ENCODE data around the gene KPNA1.

KPNA1 gene

DNA sequence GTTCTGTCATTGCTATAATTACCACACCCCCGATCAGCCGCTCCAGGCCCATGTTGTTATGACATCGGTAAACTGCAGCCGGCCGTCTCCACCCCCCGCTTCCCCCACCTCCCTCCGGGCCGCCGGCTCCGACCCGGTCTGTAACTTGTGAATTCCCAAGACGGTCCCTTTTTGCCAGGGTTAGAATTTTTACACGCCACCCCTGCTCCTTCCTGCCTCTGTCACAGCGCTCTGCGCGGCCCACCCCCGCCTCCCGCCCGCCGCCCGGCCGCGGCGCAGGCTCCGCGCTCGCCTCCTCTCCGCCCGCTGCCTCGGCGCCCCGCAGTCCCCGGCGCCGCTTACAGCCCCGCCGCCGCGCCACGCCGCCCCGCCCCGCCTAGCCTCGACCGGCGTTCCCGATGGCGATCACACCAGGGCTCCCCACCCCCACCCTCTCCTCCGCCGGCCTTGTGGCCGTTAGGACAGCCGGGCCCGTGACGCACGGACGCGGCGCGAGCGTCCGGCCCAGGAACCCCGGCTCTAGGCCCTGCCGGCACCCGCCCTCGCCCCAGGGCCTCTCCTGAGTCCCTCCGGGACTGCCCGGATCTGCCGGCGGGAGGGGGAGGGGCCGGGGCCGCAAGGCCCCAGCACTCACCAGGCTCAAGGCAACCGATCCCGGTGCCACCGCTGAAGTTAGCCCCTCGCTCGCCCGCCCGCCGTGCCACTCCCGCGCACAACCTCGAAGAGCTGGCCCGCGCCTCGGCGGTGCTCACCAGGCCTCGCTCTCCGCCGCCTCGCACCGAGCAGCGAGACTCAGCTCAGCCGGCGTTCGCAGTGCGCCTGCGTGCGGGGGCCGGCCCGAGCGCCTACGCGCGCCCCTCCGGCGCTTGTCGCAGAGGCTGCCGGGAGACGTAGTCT lies at the start of gene KPNA1:
Gene KPNA1 (minus strand): TSS at position 817 of the 897 bp plus-strand sequence. CDS start 18,374 bp downstream, outside the sequence.
- peak; percentile 89 for DNase-seq

DNA sequence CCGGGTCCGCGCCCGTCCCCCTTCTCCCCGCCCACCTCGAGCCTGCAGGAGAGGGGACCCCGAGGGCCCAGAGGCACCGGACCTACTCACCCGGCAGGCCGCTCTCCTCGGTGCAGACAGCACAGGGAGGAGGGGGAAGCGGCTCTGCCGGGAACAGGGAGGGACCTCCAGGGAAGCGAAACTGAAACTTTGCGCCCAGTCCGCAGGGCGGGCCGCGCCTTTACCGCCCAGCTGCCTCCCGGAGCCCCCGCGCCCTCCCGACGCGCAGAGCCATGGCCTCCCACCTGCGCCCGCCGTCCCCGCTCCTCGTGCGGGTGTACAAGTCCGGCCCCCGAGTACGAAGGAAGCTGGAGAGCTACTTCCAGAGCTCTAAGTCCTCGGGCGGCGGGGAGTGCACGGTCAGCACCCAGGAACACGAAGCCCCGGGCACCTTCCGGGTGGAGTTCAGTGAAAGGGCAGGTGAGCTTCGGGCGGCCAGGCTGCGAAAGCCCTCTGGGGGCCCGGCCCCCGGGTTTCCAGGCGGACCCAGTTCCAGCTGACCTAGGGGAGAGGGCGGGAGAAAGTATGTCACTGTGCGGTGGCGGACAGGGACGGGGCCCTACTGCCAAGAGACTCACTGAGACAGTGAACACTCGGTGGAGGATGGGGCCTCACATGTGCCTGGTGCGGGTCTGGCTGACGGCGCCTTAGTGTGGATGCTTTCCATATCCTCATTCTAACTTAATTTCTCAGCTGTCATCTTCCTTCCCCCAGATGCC lies 49.6 kb upstream of the KPNA1 start, which contains the start of the genes DTX3L and PARP9:
Gene DTX3L (plus strand): TSS at position 184 of the 758 bp plus-strand sequence. CDS start 89 bp downstream, at position 273.
Gene PARP9 (minus strand): TSS at position 146 of the 758 bp plus-strand sequence. CDS start 4,680 bp downstream, outside the sequence.
- DNase-seq, result peak; percentile 90

DNA sequence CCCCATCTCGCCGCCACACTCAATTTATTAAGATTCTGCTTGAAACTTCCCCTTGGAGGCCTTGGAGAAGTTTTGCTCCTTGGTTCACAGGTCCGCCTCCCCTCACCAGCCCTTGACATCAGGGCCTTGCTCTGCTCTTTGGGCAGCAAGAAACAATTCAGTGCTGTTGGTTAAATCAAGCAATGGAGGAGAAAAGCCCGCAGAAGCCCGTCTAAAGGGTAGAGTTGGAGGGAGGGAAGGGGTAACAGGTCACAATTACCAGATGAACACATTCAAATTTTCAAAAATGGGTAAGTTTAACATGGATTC lies 48.9 kb upstream of the KPNA1 start:
- DNase-seq, result no peak

DNA sequence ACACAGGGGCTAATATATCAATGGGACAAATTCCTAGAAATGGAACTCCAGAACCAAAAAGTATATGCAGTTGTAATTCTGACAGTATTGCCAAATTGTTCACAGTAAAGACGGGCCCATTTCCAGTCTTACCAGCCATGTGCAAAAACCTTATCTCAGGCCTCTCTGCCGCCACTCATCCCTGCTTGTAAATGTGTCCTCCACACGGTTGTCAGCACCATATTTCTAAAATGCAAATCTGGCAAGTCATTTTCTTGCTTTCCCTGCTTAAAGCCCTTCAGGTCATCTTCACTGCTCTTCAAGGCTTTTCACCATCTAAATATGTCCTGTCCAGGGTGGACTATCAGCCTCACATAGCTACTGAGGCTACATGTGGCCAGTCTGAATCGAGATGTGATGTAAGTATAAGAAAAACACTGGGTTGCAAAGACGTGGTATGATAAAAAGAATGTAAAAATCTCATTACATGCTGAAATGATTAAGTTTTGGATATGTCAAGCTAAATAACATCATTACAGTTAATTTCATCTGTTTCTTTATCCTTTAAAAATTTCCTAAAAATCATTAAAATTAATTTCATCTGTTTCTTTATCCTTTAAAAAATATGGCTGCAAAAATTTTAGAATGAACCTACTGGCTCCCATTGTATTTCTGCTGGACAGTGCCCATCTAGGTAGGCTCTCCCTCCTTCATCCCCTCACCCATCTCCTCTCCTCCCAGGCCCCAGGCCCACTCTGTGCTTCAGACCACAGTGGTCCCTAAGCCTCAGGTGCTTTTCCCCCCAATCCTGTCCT lies 48.4 kb upstream of the KPNA1 start:
- peak; percentile 14 for DNase-seq

DNA sequence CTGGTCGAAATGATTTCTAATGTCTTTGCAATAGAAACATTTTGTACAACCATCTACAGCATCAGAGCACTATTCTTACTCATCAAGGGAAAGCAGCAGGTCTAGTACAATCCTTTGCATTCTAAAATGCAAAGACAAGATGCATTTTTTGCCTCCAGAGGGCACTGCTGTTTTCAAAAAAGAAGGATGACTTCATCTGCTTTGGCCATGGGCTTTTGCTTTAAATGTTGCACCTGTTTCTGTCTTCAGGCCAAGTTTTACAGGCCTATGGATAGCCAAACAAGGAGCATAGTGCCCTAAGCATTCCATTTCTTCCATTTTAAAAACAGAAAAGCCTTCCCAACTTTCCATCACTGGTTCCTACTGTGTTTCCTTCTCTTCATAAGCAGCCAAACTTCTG lies 45.9 kb upstream of the KPNA1 start:
- peak; percentile 47 for DNase-seq

DNA sequence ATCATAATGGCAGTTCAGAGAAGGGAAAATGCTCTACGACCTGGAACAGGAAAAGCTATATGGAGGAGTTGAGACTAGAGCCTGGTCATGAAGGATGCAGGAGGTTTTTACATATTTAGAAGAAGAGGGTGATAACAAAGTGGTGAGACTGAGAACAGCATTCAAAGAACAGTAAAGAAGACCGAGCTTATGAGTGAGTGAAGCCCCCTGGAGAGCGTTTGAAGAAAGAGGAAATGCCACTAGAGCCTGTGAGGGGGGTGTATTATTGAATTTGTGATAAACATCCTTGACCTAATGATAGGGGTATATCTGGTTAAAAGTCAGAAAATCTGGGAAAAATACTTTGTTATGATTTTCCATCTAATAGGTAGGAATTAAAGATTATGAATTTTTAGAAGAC lies 45.2 kb upstream of the KPNA1 start:
- no peak for DNase-seq

DNA sequence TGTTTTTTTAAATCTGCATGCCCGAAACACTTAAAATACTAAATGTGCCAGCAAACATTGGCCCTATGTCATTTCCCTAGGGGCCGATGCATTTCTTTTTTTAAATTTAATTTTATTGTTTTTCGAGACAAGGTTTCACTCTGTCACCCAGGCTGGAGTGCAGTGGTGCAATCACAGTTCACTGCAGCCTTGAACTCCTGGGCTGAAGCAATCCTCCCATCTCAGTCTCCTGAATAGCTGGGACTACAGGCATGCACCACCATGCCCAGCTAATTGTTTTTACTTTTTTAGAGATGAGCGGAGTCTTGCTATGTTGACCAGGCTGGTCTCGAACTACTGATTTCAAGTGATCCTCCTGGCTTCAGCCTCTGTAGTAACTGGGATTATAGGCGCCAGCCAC lies 43.9 kb upstream of the KPNA1 start:
- no peak for DNase-seq

DNA sequence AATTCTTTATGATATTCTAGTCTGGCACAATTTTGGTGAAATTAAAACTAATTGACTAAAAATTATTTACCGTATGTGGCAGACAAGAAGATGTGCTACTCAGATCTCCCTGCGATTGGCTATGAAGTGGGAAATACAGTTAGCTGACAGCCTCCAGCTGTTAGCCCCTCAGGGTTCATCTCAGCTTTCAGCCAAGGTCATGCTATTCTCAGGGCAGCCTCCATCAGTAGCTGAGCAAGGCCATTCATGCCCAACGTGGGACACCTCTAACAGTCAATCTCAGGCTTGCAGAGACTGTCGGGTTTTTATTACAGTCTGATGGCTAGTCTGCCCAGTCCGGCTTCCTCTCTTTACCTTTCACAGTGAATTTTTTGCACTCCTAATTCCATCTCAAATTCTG lies 42.6 kb upstream of the KPNA1 start:
- no peak for DNase-seq

DNA sequence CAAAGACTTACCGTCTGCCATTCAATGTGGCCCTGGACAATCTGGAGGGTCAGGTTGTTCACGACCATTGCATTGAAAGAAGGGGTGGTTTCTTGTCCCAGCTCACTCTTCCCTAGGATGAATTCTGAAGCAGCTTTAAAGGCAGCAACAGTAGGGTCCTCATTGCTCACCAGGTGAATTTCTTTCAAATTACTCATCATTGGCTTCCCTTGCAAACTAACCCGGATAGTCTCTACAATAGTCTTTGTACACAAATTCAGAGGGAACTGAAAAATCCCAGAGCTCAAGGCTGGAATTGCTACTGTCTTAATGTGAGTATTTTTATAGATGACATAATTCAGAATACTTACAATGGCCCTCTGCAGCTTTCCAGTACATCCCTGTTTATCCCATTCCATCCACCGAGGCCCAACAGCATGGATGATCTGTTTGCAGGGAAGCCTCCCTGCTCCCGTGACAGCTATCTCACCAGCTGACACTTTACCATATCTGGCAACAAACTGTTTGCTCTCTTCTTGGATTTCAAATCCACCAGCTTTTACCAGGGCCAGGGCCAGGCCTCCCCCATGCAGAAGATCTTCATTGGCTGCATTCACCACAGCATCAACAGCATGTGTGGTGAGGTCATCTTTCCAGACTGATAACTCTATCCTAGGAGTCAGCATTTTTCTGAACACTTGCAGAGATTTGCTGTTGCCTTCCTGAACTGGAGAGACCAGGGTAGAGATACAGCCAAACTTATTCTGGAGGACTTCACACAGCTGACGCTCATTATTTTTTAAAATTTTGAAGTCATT lies 40.7 kb upstream of the KPNA1 start:
- no peak for DNase-seq

DNA sequence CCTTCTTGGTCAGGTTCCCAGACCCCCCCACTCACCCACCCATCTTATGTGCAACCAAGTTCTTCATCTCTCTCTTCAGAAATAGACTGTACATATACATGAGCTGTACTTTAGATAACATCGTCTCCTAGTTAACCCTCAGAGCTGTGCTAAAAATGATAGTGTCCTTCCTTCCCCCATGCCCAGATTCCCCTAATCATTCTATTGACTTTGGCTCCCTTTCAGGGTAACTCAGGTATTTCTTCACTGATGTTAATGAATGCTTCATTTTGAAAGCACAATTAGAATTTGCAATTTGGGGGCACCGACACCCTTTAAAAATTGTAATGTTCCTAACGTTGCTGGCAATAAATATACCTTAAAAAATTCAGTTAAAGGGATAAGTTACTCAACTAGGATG lies 38.4 kb upstream of the KPNA1 start:
- no peak for DNase-seq

DNA sequence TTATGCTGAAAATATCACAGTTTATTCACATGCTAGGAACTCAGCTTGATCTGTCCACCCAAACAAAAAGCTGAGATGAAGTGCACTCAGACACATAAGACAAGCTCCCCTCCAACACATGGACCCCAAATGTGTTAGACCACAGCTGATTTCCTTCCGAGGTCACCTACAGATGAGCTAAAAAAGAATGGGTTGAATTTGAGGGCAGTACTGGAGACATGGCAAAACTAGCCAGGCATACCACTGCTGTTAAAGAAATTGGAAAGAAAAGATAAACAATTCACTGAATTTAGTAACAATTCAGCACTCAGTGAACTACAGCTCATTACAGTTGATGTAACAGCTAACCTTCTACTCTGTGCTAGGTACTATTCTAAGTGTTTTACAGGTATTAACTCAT lies 33.9 kb upstream of the KPNA1 start:
- DNase-seq, result no peak

DNA sequence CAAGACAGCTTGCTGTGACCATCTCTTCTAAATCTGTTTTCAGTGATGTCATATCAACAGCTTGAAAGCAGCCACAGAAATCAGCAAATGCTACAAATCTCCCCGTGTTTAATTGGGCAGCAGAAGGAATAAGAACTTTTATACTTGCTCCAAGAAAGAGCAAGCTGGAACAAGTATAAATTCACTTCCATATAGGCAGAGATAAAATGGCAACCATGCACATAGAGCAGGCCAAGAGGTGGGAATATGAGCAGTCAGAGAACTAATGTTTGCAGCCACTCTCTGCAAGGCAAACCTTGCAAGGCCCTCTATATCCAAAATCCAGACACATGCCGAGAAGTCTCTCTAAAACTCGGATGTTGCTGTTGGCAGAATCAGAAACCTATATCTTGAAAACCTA lies 33.3 kb upstream of the KPNA1 start:
- no peak for DNase-seq

DNA sequence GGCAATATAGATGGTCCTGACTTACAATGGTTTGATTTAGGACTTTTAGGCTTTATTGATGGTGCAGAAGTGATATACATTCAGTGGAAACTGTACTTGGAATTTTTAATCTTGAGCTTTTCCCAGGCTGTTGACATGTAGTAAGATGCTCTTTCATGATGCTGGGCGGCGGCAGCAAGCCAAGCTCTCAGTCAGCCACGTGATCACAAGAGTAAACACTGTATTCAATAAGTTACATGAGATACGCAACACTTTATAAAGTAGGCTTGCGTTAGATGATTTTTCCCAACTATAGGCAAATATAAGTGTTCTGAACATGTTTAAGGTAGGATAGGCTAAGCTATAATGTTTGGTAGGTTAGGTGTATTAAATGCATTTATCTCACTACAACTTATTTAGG lies 31.4 kb upstream of the KPNA1 start:
- no peak for DNase-seq

DNA sequence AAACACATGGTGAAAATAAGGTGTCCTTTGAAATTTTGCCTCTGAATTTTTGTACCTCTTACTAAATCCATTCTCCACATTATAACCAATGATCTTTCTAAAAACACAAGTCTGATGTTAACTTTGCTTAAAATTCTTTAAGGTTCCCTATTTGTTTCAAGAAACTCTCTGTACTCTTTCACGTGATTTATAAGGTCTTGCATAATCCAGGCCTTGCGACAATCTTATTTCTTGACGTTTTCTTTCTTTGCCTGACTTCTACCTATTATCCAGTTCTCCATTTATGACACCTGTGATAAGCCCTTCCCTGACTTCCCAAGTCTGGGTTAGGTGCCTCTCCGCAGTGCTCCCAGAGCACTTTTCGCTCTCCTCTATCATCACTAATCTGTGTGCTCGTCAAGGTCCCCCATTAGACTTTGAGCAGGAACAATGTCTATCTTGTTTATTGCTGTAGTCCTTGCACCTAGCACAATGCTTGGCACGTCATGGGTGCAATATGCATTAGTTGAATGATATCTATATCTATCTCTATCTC lies 24.3 kb upstream of the KPNA1 start:
- DNase-seq, result no peak

DNA sequence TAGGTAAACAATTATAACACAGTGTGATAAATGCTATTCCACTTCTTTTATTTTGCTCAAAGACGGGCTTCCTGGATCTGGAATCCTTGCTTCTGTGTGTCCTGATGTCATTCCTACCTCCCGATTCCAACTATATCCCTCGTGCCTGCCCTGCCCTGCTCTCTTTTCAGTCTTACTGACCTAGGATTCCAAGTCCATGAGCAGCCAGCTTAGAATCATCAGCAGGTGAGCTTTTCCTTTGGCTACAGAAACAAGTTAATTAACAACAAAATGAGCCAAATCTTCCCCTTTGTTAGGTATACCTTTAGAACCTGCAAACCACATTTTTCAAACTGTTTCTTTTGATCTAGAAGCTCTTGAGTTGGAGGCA lies 21.9 kb upstream of the KPNA1 start:
- no peak for DNase-seq

DNA sequence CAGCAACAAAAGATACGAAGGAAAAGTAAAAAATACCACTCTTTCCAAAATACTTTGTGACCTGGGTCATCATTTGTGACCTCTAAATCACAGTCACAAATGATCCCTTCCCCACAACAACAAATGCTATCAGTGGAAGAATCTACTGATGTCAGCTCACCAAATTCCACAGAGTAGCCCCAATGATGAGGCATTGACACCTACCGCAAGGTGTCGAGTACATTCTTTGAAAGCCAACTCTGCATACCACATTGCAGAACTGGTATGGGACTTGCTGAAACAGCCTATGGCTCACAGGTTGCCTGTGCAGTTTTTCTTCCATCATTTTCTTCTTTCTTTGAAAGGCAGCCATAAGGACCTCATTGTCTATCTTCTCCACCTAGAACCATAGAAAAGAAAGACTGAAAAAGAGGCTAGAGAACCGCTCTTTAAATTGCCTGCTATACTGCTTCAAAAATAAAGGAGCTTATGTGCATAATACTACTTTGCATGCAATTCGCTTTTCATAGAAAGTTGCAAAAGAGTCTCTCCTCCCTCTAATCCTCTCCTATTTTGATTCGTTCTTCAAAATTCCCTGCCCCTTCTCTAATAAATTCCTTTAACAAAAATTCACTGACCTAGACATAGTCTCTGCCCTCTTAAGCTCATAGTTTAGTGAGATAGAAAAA lies 21.4 kb upstream of the KPNA1 start:
- DNase-seq, result no peak

DNA sequence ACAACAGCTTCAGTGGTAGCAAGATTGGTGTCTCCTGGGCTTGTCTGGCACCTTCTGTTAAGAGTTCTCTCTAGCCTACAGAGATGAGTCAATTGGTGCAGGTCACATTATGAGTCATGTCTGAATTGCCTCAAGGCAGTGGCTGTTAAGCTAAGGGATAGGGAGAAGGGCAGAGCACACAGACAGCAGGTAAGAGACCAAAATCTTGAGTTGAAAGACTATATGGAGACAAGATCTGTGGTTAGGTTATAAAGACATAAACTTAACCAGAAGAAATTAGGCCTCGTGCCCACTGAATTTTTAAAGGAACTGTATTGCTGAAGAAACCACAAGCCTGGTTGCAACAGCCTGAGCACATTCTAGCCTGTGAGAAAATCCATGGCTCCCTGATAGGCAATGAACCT lies 19.2 kb upstream of the KPNA1 start:
- DNase-seq, result no peak

DNA sequence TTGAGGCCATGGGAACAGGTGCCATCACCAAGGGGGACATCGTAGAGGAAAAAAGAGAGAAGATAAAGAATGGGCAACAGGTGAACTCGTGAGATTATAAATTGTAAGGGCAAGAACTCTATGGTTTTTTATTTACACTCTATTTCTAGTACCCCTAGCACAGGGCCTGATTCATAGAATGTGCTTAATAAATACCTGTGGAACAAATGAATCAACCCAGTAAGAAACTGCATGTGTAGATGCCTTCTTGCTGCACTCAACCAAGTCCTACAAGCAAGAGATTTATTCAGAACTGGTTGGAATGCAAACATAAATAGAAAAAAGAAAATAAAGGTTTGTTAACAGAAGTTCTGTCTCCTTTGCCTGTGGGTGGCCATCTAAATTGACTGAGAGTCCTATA lies 18.7 kb upstream of the KPNA1 start:
- DNase-seq, result no peak

DNA sequence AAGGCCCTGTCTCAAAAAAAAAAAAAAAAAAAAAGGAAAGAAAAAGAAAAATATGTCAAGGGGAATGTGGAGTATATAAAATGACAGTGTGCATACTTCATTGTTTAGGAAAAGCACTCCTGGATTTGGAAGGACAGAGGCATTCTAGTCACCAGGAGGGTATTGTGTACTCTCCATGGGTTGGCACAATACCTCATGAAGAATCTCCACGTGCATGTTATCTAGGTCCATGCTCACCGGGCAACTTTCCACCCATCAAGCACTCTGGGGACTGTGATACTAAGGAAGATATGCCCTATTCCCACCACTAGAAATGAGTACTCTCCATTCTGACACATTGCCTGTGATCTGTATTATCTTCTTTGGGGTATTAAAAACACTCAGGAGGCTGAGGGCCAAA lies 15.4 kb upstream of the KPNA1 start:
- no peak for DNase-seq

DNA sequence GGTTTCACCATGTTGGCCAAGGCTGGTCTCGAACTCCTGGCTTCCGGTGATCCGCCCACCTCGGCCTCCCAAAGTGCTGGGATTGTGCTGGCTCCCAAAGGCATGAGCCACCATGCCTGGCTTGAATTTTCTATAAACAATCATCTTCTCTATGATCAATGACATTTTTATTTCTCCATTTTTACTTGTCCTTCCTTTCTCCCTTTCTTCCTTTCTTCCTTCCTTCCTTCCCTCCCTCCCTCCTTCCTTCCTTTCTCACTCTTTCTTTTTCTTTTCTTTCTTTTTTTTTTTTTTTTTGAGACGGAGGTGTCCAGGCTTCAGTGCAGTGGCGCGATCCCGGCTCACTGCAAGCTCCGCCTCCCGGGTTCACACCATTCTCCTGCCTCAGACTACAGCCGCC lies 8.6 kb upstream of the KPNA1 start:
- DNase-seq, result no peak

DNA sequence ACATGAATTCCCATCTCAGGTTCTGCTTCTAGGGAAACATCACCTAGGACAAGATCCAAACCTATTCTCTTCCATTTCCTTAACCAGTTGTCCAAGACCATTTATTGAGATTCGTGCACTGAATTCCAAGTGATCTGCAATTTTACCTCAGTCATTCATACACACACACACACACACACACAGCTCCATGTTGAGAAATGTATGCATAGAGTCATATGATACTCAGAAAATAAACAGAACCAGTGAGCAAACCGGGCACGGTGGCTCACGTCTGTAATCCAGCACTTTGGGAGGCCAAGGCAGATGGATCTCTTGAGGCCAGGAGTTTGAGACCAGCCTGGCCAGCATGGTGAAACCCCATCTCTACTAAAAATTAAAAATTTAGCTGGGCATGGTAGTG lies 6.1 kb upstream of the KPNA1 start:
- DNase-seq, result no peak

DNA sequence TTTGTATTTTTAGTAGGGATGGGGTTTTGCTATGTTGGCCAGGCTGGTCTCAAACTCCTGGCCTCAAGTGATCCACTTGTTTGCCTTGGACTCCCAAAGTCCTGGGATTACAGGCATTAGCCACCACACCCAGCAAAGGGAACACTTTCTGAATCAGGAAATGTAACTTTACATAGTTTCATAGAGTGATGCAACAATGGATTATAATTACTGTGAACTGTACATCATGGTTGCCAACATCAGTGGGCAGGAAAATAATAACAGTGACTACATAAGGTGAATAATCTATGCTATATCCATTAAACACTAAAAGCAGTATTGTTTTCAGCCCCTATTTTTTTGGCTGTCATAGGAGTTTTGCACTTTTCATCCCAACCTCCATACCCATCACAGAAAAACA lies 5.0 kb upstream of the KPNA1 start:
- no peak for DNase-seq

All from CD4-positive, alpha-beta T cell treated with Interferon gamma for 1 hour (primary cell).